K562 (cell line): ENCODE results near the gene ZFAND2A. TPM values are rescaled to one million over a fixed set of nuclear protein-coding genes. Genes with fewer than 3 reads are reported as not detected.

Experiments
- ATAC-seq: fragments of 200-7000 bp; cut with Tn5 transposase; 3 replicates; pipeline ENCODE4 v1.9.1; 2020; ENCODE audit warnings: moderate library complexity
- BruUV-seq: library from RNA; stranded (reverse); fragments of 400-500 nt; replicated peaks from 2 replicates; lab custom pipeline; 2021; lab: Mats Ljungman, UMichigan
- CTCF ChIA-PET: fragments of 300-600 bp; formaldehyde crosslinking; extraction: SDS; loops from one replicate; lab custom pipeline; 2021; ENCODE audit warnings: low intra/inter-chr PET ratio; lab: Yijun Ruan, JAX
- POLR2A ChIA-PET: fragments of 300-600, 350-650 bp; sonication (Branson Sonifier 250); formaldehyde crosslinking; extraction: SDS; loops from one replicate; lab custom pipeline; 2021; ENCODE audit warnings: antibody characterized with exemption, inconsistent platforms; lab: Yijun Ruan, JAX
- DNase-seq, 4 experiments: peaks; one replicate each; pipeline versions ENCODE4 v3.0.0 to v3.0.0-alpha.2; 2011 to 2018; ENCODE audit warnings: low spot score in 3 of 4, mixed read lengths in 3 of 4; ENCODE audit errors: extremely low read depth in 1 of 4
- FAIRE-seq: peaks from 2 replicates; lab custom pipeline; 2011; peaks lifted over from hg19 to GRCh38; lab: Jason Lieb, UNC
- H2AFZ ChIP-seq: 2 replicates; pipeline ENCODE4 v1.6.0; 2011; ENCODE audit warnings: low read depth, low read length, control low read depth, inconsistent platforms
- H3K27ac ChIP-seq: fragments of 200-600 bp; 3 replicates; pipeline ENCODE4 v1.8.0; 2011; ENCODE audit warnings: low read depth, mild to moderate bottlenecking, control low read depth, inconsistent platforms, low read length, moderate library complexity, mixed read lengths; ENCODE audit errors: extremely low read depth
- H3K27me3 ChIP-seq, 2 experiments: fragments of 300-600 bp in 1 of 2; 2 replicates in 1 of 2; 3 replicates in 1 of 2; pipeline versions ENCODE4 v1.6.0 to v1.8.0; 2011; ENCODE audit warnings: inconsistent platforms in 2 of 2, low read length in 2 of 2, mild to moderate bottlenecking in 1 of 2, mixed read lengths in 1 of 2, moderate library complexity in 1 of 2; ENCODE audit not compliant: control insufficient read depth in 2 of 2, insufficient read depth in 2 of 2
- H3K36me3 ChIP-seq: fragments of 300-600 bp; 3 replicates; pipeline ENCODE4 v1.8.0; 2011; ENCODE audit warnings: mild to moderate bottlenecking, low read length, inconsistent platforms; ENCODE audit not compliant: control insufficient read depth, insufficient read depth
- H3K4me1 ChIP-seq, 2 experiments: fragments of 200-600 bp in 1 of 2; replicated peaks in 1 of 2; 2 replicates in 1 of 2; 3 replicates in 1 of 2; pipeline versions ENCODE4 v1.5.1 to v1.8.0; 2011; ENCODE audit warnings: inconsistent platforms in 2 of 2, low read length in 2 of 2, mild to moderate bottlenecking in 1 of 2, mixed read lengths in 1 of 2, moderate library complexity in 1 of 2; ENCODE audit not compliant: control insufficient read depth in 2 of 2, insufficient read depth in 2 of 2
- H3K4me2 ChIP-seq: 2 replicates; pipeline ENCODE4 v1.6.1; 2011; ENCODE audit warnings: low read length, control low read depth, inconsistent platforms, mixed read lengths; ENCODE audit not compliant: insufficient read depth
- H3K4me3 ChIP-seq: fragments of 200-600 bp; sonication (generic), shearing (Covaris generic); 2 replicates; pipeline ENCODE4 v1.5.1; 2016; ENCODE audit warnings: control low read depth, inconsistent platforms
- H3K79me2 ChIP-seq: fragments of 200-600 bp; 3 replicates; pipeline ENCODE4 v1.8.0; 2011; ENCODE audit warnings: low read length, inconsistent platforms; ENCODE audit not compliant: control insufficient read depth, insufficient read depth
- H3K9ac ChIP-seq, 2 experiments: 2 replicates each; pipeline versions ENCODE4 v1.6.0 to v1.6.1; 2011; ENCODE audit warnings: low read depth in 2 of 2, low read length in 2 of 2, control low read depth in 1 of 2, inconsistent platforms in 1 of 2, mild to moderate bottlenecking in 1 of 2, mixed read lengths in 1 of 2; ENCODE audit not compliant: insufficient read depth in 1 of 2
- H3K9me1 ChIP-seq: one replicate; pipeline ENCODE4 v1.6.0; 2011; ENCODE audit warnings: inconsistent platforms, mild to moderate bottlenecking, low read length, moderate library complexity; ENCODE audit not compliant: control insufficient read depth, insufficient read depth
- H3K9me3 ChIP-seq: replicated peaks from 2 replicates; pipeline ENCODE4 v1.5.1; 2011; ENCODE audit warnings: low read depth, low read length, inconsistent platforms; ENCODE audit not compliant: control insufficient read depth, insufficient read depth
- H4K20me1 ChIP-seq: replicated peaks from 2 replicates; pipeline ENCODE4 v1.6.1; 2011; ENCODE audit warnings: low read length, inconsistent platforms, mixed read lengths; ENCODE audit not compliant: control insufficient read depth, insufficient read depth
- ARID3B ChIP-seq: fragments of 250-450 bp; sonication (Bioruptor Pico); IDR thresholded peaks from 2 replicates; pipeline ENCODE4 v1.4.0; 2020; ENCODE audit warnings: borderline replicate concordance
- DACH1 ChIP-seq: fragments of 450-650 bp; IDR thresholded peaks from 2 replicates; pipeline ENCODE4 v1.6.1; 2018; ENCODE audit not compliant: partially characterized antibody
- GATAD2A ChIP-seq: fragments of 450-650 bp; IDR thresholded peaks from 2 replicates; pipeline ENCODE4 v1.6.1; 2017
- GTF2A2 ChIP-seq: IDR thresholded peaks from 2 replicates; pipeline ENCODE4 v1.6.1; 2016; ENCODE audit warnings: mild to moderate bottlenecking, missing genetic modification characterization, missing compliant biosample characterization
- HMGN3 ChIP-seq: IDR thresholded peaks from 2 replicates; pipeline ENCODE4 v1.6.1; 2011; ENCODE audit warnings: borderline replicate concordance, low read depth, mild to moderate bottlenecking, mixed read lengths, low read length; ENCODE audit not compliant: insufficient read length; ENCODE audit errors: extremely low read depth
- LCOR ChIP-seq: sonication (generic); formaldehyde crosslinking; IDR thresholded peaks from 2 replicates; pipeline ENCODE4 v1.8.0; 2022; ENCODE audit warnings: mild to moderate bottlenecking, missing genetic modification reagents
- MAZ ChIP-seq, 2 experiments: fragments of 450-650 bp in 1 of 2; sonication (generic) in 1 of 2; formaldehyde crosslinking; IDR thresholded peaks in 1 of 2; conservative IDR thresholded peaks in 1 of 2; 2 replicates each; pipeline versions ENCODE4 v1.4.0 to v1.5.0; 2020; ENCODE audit warnings: mild to moderate bottlenecking in 1 of 2, missing genetic modification reagents in 1 of 2
- NR4A1 ChIP-seq, 2 experiments: fragments of 250-450 bp in 1 of 2; fragments of 450-650 bp in 1 of 2; sonication (Bioruptor Pico) in 1 of 2; IDR thresholded peaks; 2 replicates each; pipeline versions ENCODE4 v1.4.0 to v1.6.1; 2016 to 2020; ENCODE audit warnings: mild to moderate bottlenecking in 2 of 2, missing compliant biosample characterization in 1 of 2, missing genetic modification characterization in 1 of 2, moderate library complexity in 1 of 2
- RB1 ChIP-seq: fragments of 450-650 bp; IDR thresholded peaks from 2 replicates; pipeline ENCODE4 v1.6.1; 2017; ENCODE audit warnings: low read depth, mild to moderate bottlenecking
- RBM14 ChIP-seq: fragments of 200-400 bp; formaldehyde crosslinking; IDR thresholded peaks from 2 replicates; pipeline ENCODE4 v1.6.1; 2018; ENCODE audit warnings: low read depth, mild to moderate bottlenecking, low read length, moderate library complexity, borderline replicate concordance; ENCODE audit not compliant: insufficient read depth
- RBM39 ChIP-seq: fragments of 200-400 bp; formaldehyde crosslinking; optimal IDR thresholded peaks from 2 replicates; pipeline ENCODE3; 2018; ENCODE audit warnings: low read depth, low read length
- SMARCE1 ChIP-seq: fragments of 450-650 bp; IDR thresholded peaks from 2 replicates; pipeline ENCODE4 v1.7.1; 2016; ENCODE audit warnings: mild to moderate bottlenecking
- SRSF7 ChIP-seq: fragments of 200-400 bp; formaldehyde crosslinking; optimal IDR thresholded peaks from 2 replicates; pipeline ENCODE3; 2017; ENCODE audit warnings: mild to moderate bottlenecking, low read depth, low read length
- TAL1 ChIP-seq: fragments of 450-650 bp; IDR thresholded peaks from 2 replicates; pipeline ENCODE4 v1.6.1; 2016; ENCODE audit warnings: mild to moderate bottlenecking
- TEAD1 ChIP-seq, 2 experiments: fragments of 450-650 bp in 1 of 2; sonication (generic) in 1 of 2; formaldehyde crosslinking; IDR thresholded peaks; 2 replicates each; pipeline versions ENCODE4 v1.4.0 to v1.8.0; 2020 to 2022; ENCODE audit warnings: mild to moderate bottlenecking in 2 of 2, missing genetic modification reagents in 1 of 2
- TSC22D4 ChIP-seq: fragments of 450-650 bp; IDR thresholded peaks from 2 replicates; pipeline ENCODE4 v1.6.1; 2016; ENCODE audit warnings: missing genetic modification characterization, missing biosample characterization, control low read depth
- ZFPM2 ChIP-seq: fragments of 250-450 bp; sonication (Bioruptor Pico); IDR thresholded peaks from 2 replicates; pipeline ENCODE4 v1.5.1; 2022; ENCODE audit warnings: mild to moderate bottlenecking
- ZNF431 ChIP-seq: sonication (generic); formaldehyde crosslinking; IDR thresholded peaks from 2 replicates; pipeline ENCODE4 v1.8.0; 2022; ENCODE audit warnings: mild to moderate bottlenecking, missing genetic modification reagents
- ZNF436 ChIP-seq: fragments of 250-450, 450-650 bp; sonication (Bioruptor Pico); formaldehyde crosslinking; IDR thresholded peaks from 2 replicates; pipeline ENCODE4 v1.7.0; 2020; ENCODE audit warnings: mild to moderate bottlenecking
- ZNF584 ChIP-seq: fragments of 200-800 bp; sonication (Bioruptor generic); IDR thresholded peaks from 2 replicates; pipeline ENCODE4 v1.6.1; 2016; ENCODE audit warnings: low read depth, mild to moderate bottlenecking, missing genetic modification characterization, missing compliant biosample characterization
- WGBS: fragments of 100-300 bp; shearing (Covaris generic); methylation state at CpG from one replicate; pipeline ENCODE4 v1.1.6; 2016; ENCODE audit warnings: low coverage, mixed read lengths; ENCODE audit not compliant: insufficient coverage; ENCODE audit errors: missing lambda C conversion rate; 5-methylcytosine and 5-hydroxymethylcytosine counted together
- in situ Hi-C: fragments of 300-500 bp; cut with MboI; formaldehyde crosslinking; loops from 4 replicates; pipeline ENCODE4 v1.15.0; 2018; ENCODE audit warnings: inconsistent platforms, mixed read lengths
- intact Hi-C: fragments of 100-400 bp; cut with micrococcal nuclease; formaldehyde crosslinking; loops from 2 replicates; pipeline ENCODE4 v1.14.2; 2022
- polyA plus RNA-seq, 8 experiments: library from polyadenylated mRNA; depleted of rRNA in 4 of 8; stranded (reverse) in 5 of 8; unstranded in 3 of 8; fragments of >200 nt; fragmentation: Nextera tagmentation in 2 of 8; fragmentation: Illumina TruSeq in 1 of 8; extraction: Ambion mirVana in 2 of 8; extraction: Trizol in 1 of 8; gene quantifications; 2 replicates each; pipeline versions ENCODE4 v1.2.1 to v1.2.3, GENCODE V29; 2011 to 2014; ENCODE audit warnings: inconsistent platforms in 1 of 8, missing spikeins in 1 of 8
- total RNA-seq, 7 experiments: library from RNA; depleted of rRNA in 6 of 7; stranded (reverse); fragments of >200 nt in 6 of 7; fragmentation: Illumina TruSeq in 2 of 7; extraction: Trizol in 2 of 7; gene quantifications; 2 replicates each; pipeline versions ENCODE4 v1.2.1 to v1.2.3, GENCODE V29; 2011 to 2021; ENCODE audit warnings: low replicate concordance in 1 of 7

The ZFAND2A gene
- total and polyA plus RNA-seq, 9 of the 15 experiments (the other 6 are each of a cell fraction or from before 2014, with no cell fraction given): 16.8 to 56.8 (median 26.1) TPM

DNA sequence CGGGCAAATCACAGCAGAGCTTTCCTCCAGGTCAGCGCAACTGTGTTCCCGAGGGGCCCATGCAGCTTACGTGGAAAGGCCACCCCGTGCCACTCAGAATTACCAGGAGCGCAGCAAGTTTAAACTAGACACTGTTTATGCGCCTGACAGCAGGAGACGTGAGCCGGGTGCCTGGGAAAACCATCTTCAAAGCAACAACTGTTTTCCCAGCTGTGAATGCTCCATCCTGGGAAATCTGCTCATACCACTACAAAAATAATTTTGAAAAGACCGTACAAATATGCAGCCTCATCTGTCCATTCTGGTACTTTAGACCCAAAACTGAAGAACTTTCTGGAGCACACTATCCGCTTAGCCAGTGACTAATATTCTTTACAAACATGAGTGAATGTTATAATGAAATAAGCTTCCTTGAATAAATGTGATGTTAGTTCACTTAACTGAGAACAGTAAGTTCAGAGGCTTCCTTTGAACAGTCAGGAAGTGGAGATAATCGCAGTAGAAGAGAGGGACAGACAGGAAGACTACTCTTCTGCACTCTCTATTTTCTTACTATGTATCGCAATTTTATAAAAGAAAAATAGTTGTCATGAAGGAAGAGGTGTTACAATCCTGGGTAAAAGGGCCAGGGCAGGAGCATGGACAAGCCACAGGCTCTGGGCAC lies 55.3 kb downstream of the ZFAND2A start (continued):
- TF ChIP-seq TSC22D4 (tag) (no peak), ZNF584 (CRISPR knock-in tag) (no peak), ZNF436 (no peak), SMARCE1 (no peak), GTF2A2 (tag) (no peak), ZNF431 (no peak), GATAD2A (no peak), MAZ (CRISPR knock-in tag; conservative IDR thresholded peaks at IDR 0.05 in 1 of 2, IDR thresholded peaks at IDR 0.05 in 1 of 2) (no peak), SRSF7 (no peak), LCOR (no peak), RBM39 (no peak)

DNA sequence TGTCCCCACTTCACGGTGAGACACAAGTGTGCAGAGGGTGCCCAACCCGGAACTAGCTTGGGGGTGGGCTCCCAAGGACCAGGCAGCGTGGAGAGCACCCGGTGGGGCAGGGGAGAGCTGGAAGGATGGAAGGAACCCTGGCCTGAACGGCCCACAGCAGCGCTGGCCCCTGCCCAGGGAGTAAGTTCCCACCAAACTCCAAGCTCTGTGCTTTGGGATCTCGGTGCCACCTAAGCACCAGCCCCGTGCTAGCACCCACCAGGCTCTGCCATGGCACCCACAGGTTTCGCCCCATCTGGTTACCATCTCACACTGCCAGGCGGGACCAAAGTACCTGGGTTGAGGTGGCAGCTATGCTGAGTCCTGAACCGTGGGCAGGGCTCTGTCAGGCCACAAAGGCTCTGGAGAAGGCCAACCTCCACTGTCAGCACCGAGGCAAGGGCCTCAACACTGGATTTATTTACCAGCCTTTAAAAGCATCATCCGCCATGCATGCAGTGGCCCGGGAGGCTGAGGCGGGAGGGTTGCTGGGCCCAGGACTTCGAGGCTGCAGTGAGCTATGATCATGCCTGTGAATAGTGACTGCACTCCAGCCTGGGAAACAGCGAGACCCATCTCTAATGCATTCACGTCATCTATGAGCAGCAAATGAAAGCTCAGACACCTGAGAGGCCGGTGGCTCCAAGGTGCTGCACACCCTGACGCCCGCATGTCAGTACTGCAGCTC lies 56.0 kb downstream of the ZFAND2A start:
- Histone ChIP-seq H2AFZ (no peak overlapping the region), H3K4me3 (no peak overlapping the region), H3K4me2 (no peak overlapping the region), H3K36me3 (no peaks in the 10 kb centered on the region; the same call in 2 of the 3 replicates), H3K9ac (peak overlapping the region in 1 of 2 experiments; percentile 65; a peak in 2 of 4 replicates), H3K4me1 (peaks cover 0 to 37% of the 10 kb centered on the region in 2 experiments; a peak in 1 of 5 replicates), H3K79me2 (peaks cover 3% of the 10 kb centered on the region; the same call in 1 of the 3 replicates), H3K9me1 (no peaks in the 10 kb centered on the region), H4K20me1 (no peaks in the 10 kb centered on the region; the same call in 1 of the 2 replicates), H3K27me3 (no peaks in the 10 kb centered on the region), H3K9me3 (no peaks in the 10 kb centered on the region), H3K27ac (no peak overlapping the region)
- no peak for FAIRE-seq
- intact Hi-C loops: no loop called here
- BruUV-seq: no TSS peak
- no peak for DNase-seq
- in situ Hi-C loops: no loop called here
- ChIA-PET POLR2A (interaction anchor here (0.5 to 1.0 kb wide), 2 partner anchors 9 to 484 kb away, joined by 3 read pairs; no protein-coding TSS in a partner anchor), CTCF (no interaction called here)
- no peak for ATAC-seq
- WGBS: 89% methylated on average over 17 of the region's 21 CpGs
- TF ChIP-seq TEAD1 (CRISPR knock-in tag; IDR thresholded peaks at IDR 0.05) (no peak), RB1 (no peak), DACH1 (no peak), NR4A1 (CRISPR knock-in tag; IDR thresholded peaks at IDR 0.05) (no peak), NR4A1 (tag; IDR thresholded peaks at IDR 0.05) (no peak), TAL1 (no peak), ARID3B (CRISPR knock-in tag) (no peak), ZFPM2 (CRISPR knock-in tag) (no peak), RBM14 (no peak), HMGN3 (no peak)
